HEK293 (cell line): ENCODE results near the gene SMARCD3.

ENCODE experiments used
- CTCF ChIA-PET: fragments of 350-600 bp; formaldehyde crosslinking; extraction: SDS; loops from one replicate; lab custom pipeline; 2021; ENCODE audit warnings: antibody characterized with exemption; lab: Yijun Ruan, JAX
- POLR2A ChIA-PET: fragments of 300-600 bp; formaldehyde crosslinking; extraction: SDS; loops from one replicate; lab custom pipeline; 2020; ENCODE audit warnings: antibody characterized with exemption, inconsistent platforms; lab: Yijun Ruan, JAX
- H3K27ac ChIP-seq: fragments of 200-500 bp; sonication (Bioruptor generic); 2 replicates; pipeline ENCODE4 v1.5.1; 2014; ENCODE audit warnings: low read depth, low read length, control low read depth, inconsistent platforms; ENCODE audit errors: extremely low read depth
- H3K36me3 ChIP-seq, 2 experiments: fragments of 200-500 bp in 1 of 2; sonication (Bioruptor generic) in 1 of 2; 1 replicate in 1 of 2; 2 replicates in 1 of 2; pipeline ENCODE4 v1.5.1; 2014 to 2017; ENCODE audit warnings: inconsistent platforms in 2 of 2, low read length in 2 of 2; ENCODE audit not compliant: control insufficient read depth in 2 of 2, insufficient read depth in 1 of 2
- H3K4me1 ChIP-seq: fragments of 200-500 bp; sonication (Bioruptor generic); 2 replicates; pipeline ENCODE4 v1.5.1; 2014; ENCODE audit warnings: mild to moderate bottlenecking, low read length, inconsistent platforms; ENCODE audit not compliant: control insufficient read depth, insufficient read depth
- H3K4me3 ChIP-seq: 2 replicates; pipeline ENCODE4 v1.5.1; 2011; ENCODE audit warnings: low read depth, mild to moderate bottlenecking, control low read depth, low read length, moderate library complexity
- H3K9me3 ChIP-seq: fragments of 200-500 bp; sonication (Bioruptor generic); 2 replicates; pipeline ENCODE4 v1.5.1; 2014; ENCODE audit warnings: low read depth, low read length, inconsistent platforms; ENCODE audit not compliant: control insufficient read depth, insufficient read depth
- WT1 ChIP-seq: fragments of 450-650 bp; formaldehyde crosslinking; IDR thresholded peaks from 2 replicates; pipeline ENCODE4 v1.5.1; 2016; ENCODE audit warnings: missing biosample characterization, missing genetic modification characterization
- ZBTB17 ChIP-seq: fragments of 450-650 bp; formaldehyde crosslinking; IDR thresholded peaks from 2 replicates; pipeline ENCODE4 v1.5.1; 2016; ENCODE audit warnings: missing biosample characterization, missing genetic modification characterization
- ZBTB48 ChIP-seq: fragments of 450-650 bp; formaldehyde crosslinking; IDR thresholded peaks from 2 replicates; pipeline ENCODE4 v1.5.1; 2016; ENCODE audit warnings: missing biosample characterization, missing genetic modification characterization
- ZEB2 ChIP-seq: fragments of 450-650 bp; formaldehyde crosslinking; IDR thresholded peaks from 2 replicates; pipeline ENCODE4 v1.5.1; 2016; ENCODE audit warnings: missing biosample characterization, missing genetic modification characterization
- ZIC2 ChIP-seq: fragments of 450-650 bp; formaldehyde crosslinking; IDR thresholded peaks from 2 replicates; pipeline ENCODE4 v1.5.1; 2016; ENCODE audit warnings: missing biosample characterization, missing genetic modification characterization
- ZNF146 ChIP-seq: fragments of 450-650 bp; formaldehyde crosslinking; IDR thresholded peaks from 2 replicates; pipeline ENCODE4 v1.5.1; 2016; ENCODE audit warnings: missing biosample characterization, missing genetic modification characterization
- ZNF19 ChIP-seq: fragments of 450-650 bp; formaldehyde crosslinking; IDR thresholded peaks from 2 replicates; pipeline ENCODE4; 2016; ENCODE audit warnings: missing biosample characterization, missing genetic modification characterization, low read depth
- ZNF335 ChIP-seq: fragments of 450-650 bp; formaldehyde crosslinking; conservative IDR thresholded peaks from 2 replicates; pipeline ENCODE4 v1.5.1; 2016; ENCODE audit warnings: missing biosample characterization, missing genetic modification characterization
- ZNF341 ChIP-seq: fragments of 450-650 bp; formaldehyde crosslinking; IDR thresholded peaks from 2 replicates; pipeline ENCODE4; 2016; ENCODE audit warnings: low read depth, missing biosample characterization, missing genetic modification characterization
- ZNF501 ChIP-seq: fragments of 450-650 bp; formaldehyde crosslinking; IDR thresholded peaks from 2 replicates; pipeline ENCODE4 v1.5.1; 2016; ENCODE audit warnings: missing biosample characterization, missing genetic modification characterization
- ZNF514 ChIP-seq: fragments of 450-650 bp; formaldehyde crosslinking; IDR thresholded peaks from 2 replicates; pipeline ENCODE4 v1.5.1; 2016; ENCODE audit warnings: missing biosample characterization, missing genetic modification characterization
- ZNF560 ChIP-seq: fragments of 450-650 bp; formaldehyde crosslinking; IDR thresholded peaks from 2 replicates; pipeline ENCODE4 v1.5.1; 2017; ENCODE audit warnings: missing biosample characterization, missing genetic modification characterization, borderline replicate concordance
- ZNF561 ChIP-seq: fragments of 450-650 bp; IDR thresholded peaks from 2 replicates; pipeline ENCODE4 v1.5.1; 2018; ENCODE audit warnings: missing biosample characterization, missing genetic modification characterization, borderline replicate concordance
- ZNF585B ChIP-seq: fragments of 450-650 bp; formaldehyde crosslinking; IDR thresholded peaks from 2 replicates; pipeline ENCODE4 v1.5.1; 2016; ENCODE audit warnings: missing biosample characterization, missing genetic modification characterization
- TF ChIP-seq, protein P1 (sequence below): fragments of 450-650 bp; formaldehyde crosslinking; IDR thresholded peaks from 2 replicates; pipeline ENCODE4 v1.5.1; 2016; ENCODE audit warnings: missing biosample characterization, missing genetic modification characterization, low read depth
- TF ChIP-seq, protein P2 (sequence below): fragments of 450-650 bp; formaldehyde crosslinking; IDR thresholded peaks from 2 replicates; pipeline ENCODE4 v1.5.1; 2016; ENCODE audit warnings: missing biosample characterization, missing genetic modification characterization

SMARCD3 gene

DNA sequence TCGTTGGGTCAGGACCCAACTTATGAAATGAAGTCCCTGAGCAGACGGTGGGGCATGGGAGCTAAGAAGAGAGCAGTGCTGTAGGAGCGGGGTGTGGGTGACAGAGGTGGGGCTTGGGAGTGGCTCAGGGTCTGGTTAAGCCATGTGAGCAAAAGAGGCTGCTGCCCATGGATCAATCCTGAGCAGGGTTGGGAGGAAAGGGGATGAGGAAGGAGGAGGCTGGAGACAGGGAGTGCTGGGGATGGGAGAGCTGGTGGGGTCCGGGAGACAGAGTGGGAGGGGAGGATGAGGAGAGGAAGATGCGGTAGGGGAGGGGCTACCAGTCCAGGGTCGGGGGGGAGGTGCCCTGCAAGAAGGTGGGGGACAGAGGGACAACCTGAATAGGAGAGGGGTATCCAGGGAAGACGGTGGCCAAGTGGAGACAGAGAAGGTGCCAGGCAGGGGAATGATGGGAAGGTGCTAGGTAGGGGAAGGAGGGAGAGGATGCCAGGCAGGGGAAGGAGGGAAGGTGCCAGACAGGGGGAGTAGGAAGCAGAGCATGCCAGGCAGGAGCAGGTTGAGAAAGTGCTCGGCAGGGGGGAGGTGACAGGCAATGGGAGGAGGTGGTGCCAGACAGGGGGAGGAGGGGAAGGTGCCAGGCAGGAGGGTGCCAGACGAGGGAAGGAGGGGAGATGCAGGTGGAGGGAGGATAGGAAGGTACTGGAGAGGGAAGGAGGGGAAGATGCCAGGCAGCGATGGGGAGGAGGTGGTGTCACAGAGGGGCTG is 27.5 kb upstream of the SMARCD3 start (continued):
- peak; percentile 32; the same call in 1 of the 2 replicates for TF ChIP-seq ZIC2 (tag by site-specific recombination)
- 0 out of 2 replicates have a peak, but pooled peaks have one; percentile 7 for TF ChIP-seq ZNF335 (tag by site-specific recombination)
- TF ChIP-seq WT1 (tag by site-specific recombination): 0 out of 2 replicates have a peak, but pooled peaks have one; percentile 25
- no peak for TF ChIP-seq ZNF585B (tag by site-specific recombination)
- no peak for TF ChIP-seq ZNF19 (tag by site-specific recombination)
- 0 out of 2 replicates have a peak, but pooled peaks have one; percentile 5 for TF ChIP-seq ZNF514 (tag by site-specific recombination)
- TF ChIP-seq, all 188 proteins: peak for 22

DNA sequence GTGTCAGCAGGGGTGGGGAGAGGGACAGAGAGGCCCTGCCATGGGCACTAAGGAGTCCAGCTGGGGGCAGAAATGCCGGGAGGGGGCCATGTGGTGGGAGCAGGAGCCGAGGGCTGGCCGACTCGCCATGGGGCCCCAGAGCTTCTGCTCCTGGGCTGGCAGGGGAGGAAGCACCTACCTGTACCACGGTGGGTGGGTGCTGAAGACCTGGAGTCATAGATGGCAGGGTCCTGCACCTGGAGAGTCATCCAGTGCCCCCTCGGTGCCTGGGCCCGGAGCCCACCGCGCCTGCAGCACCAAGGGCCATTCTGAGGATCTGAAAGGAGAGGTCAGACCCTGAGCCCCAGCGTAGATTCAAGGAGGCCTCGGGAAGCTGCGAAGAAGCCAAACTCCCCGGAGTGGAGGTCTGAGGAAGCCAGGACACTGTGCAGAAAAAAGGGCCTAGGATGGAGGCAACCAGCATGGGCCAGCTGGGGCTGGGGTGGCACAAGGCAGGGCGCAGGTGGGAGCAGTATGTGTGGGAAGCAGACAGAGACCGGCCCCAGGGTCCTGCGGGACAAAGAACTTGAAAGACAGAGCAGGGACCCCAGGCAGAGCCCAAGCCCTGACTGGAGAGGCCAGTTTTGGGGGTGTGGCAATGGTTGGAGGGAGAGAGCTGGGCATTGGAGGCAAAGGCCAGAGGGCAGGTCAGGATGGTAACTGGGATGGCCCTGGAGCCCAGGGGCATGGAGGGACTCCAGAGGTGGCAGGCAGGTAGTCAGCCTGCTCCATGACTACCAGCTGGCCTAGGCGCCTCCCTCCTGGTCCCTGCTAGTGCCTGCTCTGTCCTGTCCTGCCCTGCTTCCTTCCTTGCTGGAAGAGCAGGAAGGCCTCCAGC is 26.7 kb upstream of the SMARCD3 start:
- TF ChIP-seq, protein P1, sequence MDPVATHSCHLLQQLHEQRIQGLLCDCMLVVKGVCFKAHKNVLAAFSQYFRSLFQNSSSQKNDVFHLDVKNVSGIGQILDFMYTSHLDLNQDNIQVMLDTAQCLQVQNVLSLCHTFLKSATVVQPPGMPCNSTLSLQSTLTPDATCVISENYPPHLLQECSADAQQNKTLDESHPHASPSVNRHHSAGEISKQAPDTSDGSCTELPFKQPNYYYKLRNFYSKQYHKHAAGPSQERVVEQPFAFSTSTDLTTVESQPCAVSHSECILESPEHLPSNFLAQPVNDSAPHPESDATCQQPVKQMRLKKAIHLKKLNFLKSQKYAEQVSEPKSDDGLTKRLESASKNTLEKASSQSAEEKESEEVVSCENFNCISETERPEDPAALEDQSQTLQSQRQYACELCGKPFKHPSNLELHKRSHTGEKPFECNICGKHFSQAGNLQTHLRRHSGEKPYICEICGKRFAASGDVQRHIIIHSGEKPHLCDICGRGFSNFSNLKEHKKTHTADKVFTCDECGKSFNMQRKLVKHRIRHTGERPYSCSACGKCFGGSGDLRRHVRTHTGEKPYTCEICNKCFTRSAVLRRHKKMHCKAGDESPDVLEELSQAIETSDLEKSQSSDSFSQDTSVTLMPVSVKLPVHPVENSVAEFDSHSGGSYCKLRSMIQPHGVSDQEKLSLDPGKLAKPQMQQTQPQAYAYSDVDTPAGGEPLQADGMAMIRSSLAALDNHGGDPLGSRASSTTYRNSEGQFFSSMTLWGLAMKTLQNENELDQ (tag by site-specific recombination): no peak
- 0 out of 2 replicates have a peak, but pooled peaks have one; percentile 11 for TF ChIP-seq ZNF335 (tag by site-specific recombination)
- CTCF ChIA-PET: interaction anchor here (1.1 to 1.6 kb wide), 2 partner anchors 8 to 31 kb away, joined by 4 to 5 read pairs; no protein-coding TSS in a partner anchor
- Histone ChIP-seq H3K4me3 (no peak overlapping the region), H3K36me3 (peaks cover 0 to 8% of the 10 kb centered on the region in 2 experiments; a peak in 1 of 3 replicates), H3K9me3 (no peaks in the 10 kb centered on the region), H3K4me1 (no peaks in the 10 kb centered on the region), H3K27ac (no peak overlapping the region)
- POLR2A ChIA-PET: no interaction called here

DNA sequence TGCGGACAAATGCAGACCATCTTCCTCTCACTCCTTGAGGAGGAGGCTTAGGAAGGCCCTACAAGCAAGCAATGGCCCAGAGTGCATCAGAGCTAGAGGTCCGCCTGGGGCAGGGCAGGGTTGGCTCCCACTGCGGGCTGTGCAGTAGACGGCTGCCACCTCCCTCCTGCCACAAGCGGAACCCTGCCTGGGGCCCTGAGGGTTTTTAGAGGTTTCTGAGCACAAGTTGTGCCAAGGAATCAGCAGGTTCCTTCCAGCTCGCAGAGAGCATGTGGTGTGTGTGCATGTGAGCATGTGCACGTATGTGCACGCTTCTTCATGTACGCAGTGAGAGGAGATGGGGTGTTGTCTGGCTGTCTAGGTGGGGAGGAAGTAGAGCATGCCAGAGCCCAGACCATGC is 25.9 kb upstream of the SMARCD3 start:
- Histone ChIP-seq H3K9me3 (no peaks in the 10 kb centered on the region), H3K36me3 (peaks cover 0 to 8% of the 10 kb centered on the region in 2 experiments; a peak in 1 of 3 replicates), H3K4me1 (no peaks in the 10 kb centered on the region), H3K27ac (no peak overlapping the region), H3K4me3 (no peak overlapping the region)
- CTCF ChIA-PET: interaction anchor here (1.6 kb wide), 1 partner anchor 31 kb away, joined by 5 read pairs; no protein-coding TSS in a partner anchor
- POLR2A ChIA-PET: no interaction called here
- TF ChIP-seq ZBTB17: no peak
- peak; percentile 68 for TF ChIP-seq ZNF341 (tag by site-specific recombination)
- no peak for TF ChIP-seq ZNF561 (tag by site-specific recombination)
- no peak for TF ChIP-seq ZNF501
- TF ChIP-seq ZNF146: no peak
- TF ChIP-seq ZNF560 (tag by site-specific recombination): no peak
- TF ChIP-seq ZIC2 (tag by site-specific recombination): 0 out of 2 replicates have a peak, but pooled peaks have one; percentile 30
- TF ChIP-seq ZBTB48 (tag by site-specific recombination): no peak
- TF ChIP-seq ZEB2 (tag by site-specific recombination): no peak
- TF ChIP-seq, protein P2, sequence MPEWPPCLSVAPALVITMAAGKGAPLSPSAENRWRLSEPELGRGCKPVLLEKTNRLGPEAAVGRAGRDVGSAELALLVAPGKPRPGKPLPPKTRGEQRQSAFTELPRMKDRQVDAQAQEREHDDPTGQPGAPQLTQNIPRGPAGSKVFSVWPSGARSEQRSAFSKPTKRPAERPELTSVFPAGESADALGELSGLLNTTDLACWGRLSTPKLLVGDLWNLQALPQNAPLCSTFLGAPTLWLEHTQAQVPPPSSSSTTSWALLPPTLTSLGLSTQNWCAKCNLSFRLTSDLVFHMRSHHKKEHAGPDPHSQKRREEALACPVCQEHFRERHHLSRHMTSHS (tag by site-specific recombination): no peak
